GM19043 (cell line): Measurements from ENCODE around the gene MPPE1.
"Not testable (repeated sequence)": the region's sequence is repeated elsewhere in the genome, so short reads cannot be mapped to it uniquely, and the experiment has no call there.

Experiments
- ATAC-seq: cut with Tn5 transposase; IDR thresholded peaks from one replicate; pipeline ENCODE4 v1.9.1; 2021; ENCODE audit warnings: low read depth; ENCODE audit not compliant: unreplicated experiment

The MPPE1 gene

GRCh38 chr18:11927497-11927896 lies 19.4 kb upstream of the MPPE1 start:
- ATAC-seq, result no peak

GRCh38 chr18:11925800-11926481 lies 17.8 kb upstream of the MPPE1 start:
- ATAC-seq, result no peak

- ATAC-seq, result no peak
These were observed 15.3 kb upstream of the MPPE1 start for GRCh38 chr18:11923450-11923849.

GRCh38 chr18:11919522-11919921 lies 11.4 kb upstream of the MPPE1 start:
- ATAC-seq, result not testable (repeated sequence)

- ATAC-seq, result not testable (repeated sequence)
These were observed 8.8 kb upstream of the MPPE1 start for GRCh38 chr18:11916880-11917279.

- ATAC-seq, result no peak
These were observed 1.5 kb upstream of the MPPE1 start for GRCh38 chr18:11909591-11910026.

- no peak for ATAC-seq
These were observed 941 bp upstream of the MPPE1 start for GRCh38 chr18:11909061-11909455.

- ATAC-seq, result no peak
These were observed 917 bp downstream of the MPPE1 start for GRCh38 chr18:11906926-11907874.

GRCh38 chr18:11906176-11906575 lies 1.9 kb downstream of the MPPE1 start:
- ATAC-seq, result no peak

- ATAC-seq, result no peak
These were observed 2.5 kb downstream of the MPPE1 start for GRCh38 chr18:11905613-11906012.

- no peak for ATAC-seq
These were observed 5.4 kb downstream of the MPPE1 start for GRCh38 chr18:11902522-11903292.

- no peak for ATAC-seq
These were observed 6.2 kb downstream of the MPPE1 start for GRCh38 chr18:11901826-11902438.

- ATAC-seq, result no peak
These were observed 9.1 kb downstream of the MPPE1 start for GRCh38 chr18:11899063-11899462.

- no peak for ATAC-seq
These were observed 10.3 kb downstream of the MPPE1 start for GRCh38 chr18:11897781-11898180.

- not testable (repeated sequence) for ATAC-seq
These were observed 15.7 kb downstream of the MPPE1 start for GRCh38 chr18:11892438-11892837.

- ATAC-seq, result no peak
These were observed 16.4 kb downstream of the MPPE1 start for GRCh38 chr18:11891737-11892136.

- ATAC-seq, result no peak
These were observed 18.8 kb downstream of the MPPE1 start for GRCh38 chr18:11889284-11889683.

- no peak for ATAC-seq
These were observed 19.4 kb downstream of the MPPE1 start for GRCh38 chr18:11888726-11889125.

- ATAC-seq, result no peak
These were observed 20.6 kb downstream of the MPPE1 start for GRCh38 chr18:11887328-11888128.
